Gastroesophageal sphincter (tissue), 3 donors: ENCODE data around the gene GGCX.

Experiments
- EP300 ChIP-seq: sonication (generic); formaldehyde crosslinking; IDR thresholded peaks from one replicate; pipeline ENCODE4 v1.6.1; 2017; ENCODE audit warnings: antibody characterized with exemption, mild to moderate bottlenecking
- POLR2A ChIP-seq, 2 donors: fragments of 450-650 bp; IDR thresholded peaks; one replicate each; pipeline ENCODE4 v1.6.1; 2017; ENCODE audit warnings: antibody characterized with exemption in 2 of 2, mild to moderate bottlenecking in 2 of 2, moderate library complexity in 1 of 2
- POLR2AphosphoS5 ChIP-seq: sonication (generic); formaldehyde crosslinking; IDR thresholded peaks from one replicate; pipeline ENCODE4 v1.6.1; 2017; ENCODE audit warnings: antibody characterized with exemption
- TF ChIP-seq, protein P1 (sequence below), 4 experiments: fragments of 200-600 bp in 2 of 4; fragments of 450-650 bp in 2 of 4; sonication (generic) in 1 of 4; IDR thresholded peaks; one replicate each; pipeline ENCODE4 v1.5.1; 2017 to 2019; ENCODE audit warnings: antibody characterized with exemption in 4 of 4, mild to moderate bottlenecking in 2 of 4, moderate library complexity in 2 of 4

DNA sequence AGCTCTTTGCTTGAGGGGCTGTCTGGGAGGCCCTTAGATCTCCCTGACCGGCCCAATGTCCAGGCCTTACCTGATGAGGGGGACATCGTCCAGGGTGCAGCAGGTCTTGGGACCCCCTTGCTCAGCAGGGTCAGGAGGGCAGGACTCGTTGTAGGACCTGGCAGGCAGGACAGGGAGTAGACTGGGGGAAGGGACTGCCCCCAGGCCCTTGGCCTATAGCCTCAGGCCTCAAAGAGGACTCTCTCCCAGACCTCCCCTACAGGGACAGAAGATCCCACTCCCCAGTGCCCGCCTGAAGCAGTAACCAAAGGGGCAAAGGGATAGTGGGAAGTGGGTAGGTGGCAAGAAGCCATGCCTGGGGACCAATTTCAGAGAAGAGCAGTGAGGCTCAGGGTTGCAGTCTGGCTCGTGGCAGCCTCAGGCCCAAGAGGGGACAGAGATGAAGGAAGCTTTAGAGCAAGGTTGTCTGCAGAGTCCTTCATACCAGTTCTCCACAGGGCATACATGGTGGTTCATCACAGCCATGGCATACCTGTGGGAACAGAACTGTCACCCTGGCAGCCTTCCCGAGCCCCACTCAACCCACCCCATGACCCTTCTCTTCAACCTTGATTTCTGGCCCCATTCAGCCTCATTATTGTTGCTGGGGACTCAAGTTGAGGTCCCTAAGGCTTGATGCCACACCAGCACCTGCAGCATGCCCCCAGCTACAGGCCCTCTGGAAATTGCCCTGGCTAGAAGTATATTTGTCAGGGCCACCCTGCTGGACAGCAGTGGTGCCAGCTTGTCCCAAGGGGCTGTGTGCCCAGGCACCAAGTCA is 39.9 kb upstream of the GGCX start:
- TF ChIP-seq, protein P1, sequence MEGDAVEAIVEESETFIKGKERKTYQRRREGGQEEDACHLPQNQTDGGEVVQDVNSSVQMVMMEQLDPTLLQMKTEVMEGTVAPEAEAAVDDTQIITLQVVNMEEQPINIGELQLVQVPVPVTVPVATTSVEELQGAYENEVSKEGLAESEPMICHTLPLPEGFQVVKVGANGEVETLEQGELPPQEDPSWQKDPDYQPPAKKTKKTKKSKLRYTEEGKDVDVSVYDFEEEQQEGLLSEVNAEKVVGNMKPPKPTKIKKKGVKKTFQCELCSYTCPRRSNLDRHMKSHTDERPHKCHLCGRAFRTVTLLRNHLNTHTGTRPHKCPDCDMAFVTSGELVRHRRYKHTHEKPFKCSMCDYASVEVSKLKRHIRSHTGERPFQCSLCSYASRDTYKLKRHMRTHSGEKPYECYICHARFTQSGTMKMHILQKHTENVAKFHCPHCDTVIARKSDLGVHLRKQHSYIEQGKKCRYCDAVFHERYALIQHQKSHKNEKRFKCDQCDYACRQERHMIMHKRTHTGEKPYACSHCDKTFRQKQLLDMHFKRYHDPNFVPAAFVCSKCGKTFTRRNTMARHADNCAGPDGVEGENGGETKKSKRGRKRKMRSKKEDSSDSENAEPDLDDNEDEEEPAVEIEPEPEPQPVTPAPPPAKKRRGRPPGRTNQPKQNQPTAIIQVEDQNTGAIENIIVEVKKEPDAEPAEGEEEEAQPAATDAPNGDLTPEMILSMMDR (IDR thresholded peaks at IDR 0.05): no peak
- TF ChIP-seq POLR2AphosphoS5 (no peak), EP300 (no peak), POLR2A (IDR thresholded peaks at IDR 0.05) (no peak)
